Activated effector memory CD4-positive, alpha-beta T cell treated with Interleukin-2 at 50 U/mL for 16 hours (primary cell): Measurements from ENCODE around the gene ROR1.

Experiments
- DNase-seq: peaks from one replicate; pipeline ENCODE4 v3.0.0-alpha.2; 2020

ROR1 gene

DNA sequence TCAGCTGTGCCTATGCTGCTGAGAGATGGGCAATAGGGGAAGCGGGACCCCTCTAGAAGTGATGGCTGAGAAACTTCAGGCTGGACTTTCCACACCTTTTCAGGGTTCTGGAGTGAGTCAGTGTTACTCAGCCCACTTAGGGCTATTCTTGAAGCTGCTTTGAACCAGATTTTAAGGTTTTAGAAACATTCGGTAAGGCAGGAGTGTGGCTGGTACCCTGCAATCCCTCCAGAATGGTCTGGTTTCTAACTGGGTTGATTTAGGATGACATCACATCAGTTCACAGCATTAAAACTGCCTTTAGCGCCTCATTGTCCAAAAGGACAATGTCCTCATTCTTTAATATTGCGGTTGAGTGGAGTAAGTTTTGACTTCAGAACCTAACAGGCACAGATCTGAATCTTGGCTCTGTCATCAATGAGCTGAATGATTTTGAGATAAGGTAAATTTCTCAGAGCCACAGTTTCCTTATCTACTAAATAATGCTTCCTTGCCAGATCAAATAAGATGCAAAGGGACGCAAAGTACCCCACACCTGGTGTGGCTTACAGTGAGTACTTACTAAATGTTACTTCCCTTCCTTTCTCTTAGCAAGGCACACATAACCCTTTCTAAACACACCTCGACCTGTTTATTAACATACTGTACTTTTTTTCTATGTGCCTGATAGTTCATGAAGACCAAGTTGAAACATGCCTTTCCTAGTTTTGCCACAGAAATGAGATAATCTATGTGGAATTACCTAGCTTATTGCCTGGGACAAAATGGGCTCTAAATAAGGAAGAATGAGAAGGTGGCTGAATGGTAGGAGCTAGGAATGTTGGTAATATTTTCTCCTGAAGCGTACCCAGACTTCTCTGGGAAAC, 209.8 kb downstream of the ROR1 start:
- DNase-seq, result no peak

DNA sequence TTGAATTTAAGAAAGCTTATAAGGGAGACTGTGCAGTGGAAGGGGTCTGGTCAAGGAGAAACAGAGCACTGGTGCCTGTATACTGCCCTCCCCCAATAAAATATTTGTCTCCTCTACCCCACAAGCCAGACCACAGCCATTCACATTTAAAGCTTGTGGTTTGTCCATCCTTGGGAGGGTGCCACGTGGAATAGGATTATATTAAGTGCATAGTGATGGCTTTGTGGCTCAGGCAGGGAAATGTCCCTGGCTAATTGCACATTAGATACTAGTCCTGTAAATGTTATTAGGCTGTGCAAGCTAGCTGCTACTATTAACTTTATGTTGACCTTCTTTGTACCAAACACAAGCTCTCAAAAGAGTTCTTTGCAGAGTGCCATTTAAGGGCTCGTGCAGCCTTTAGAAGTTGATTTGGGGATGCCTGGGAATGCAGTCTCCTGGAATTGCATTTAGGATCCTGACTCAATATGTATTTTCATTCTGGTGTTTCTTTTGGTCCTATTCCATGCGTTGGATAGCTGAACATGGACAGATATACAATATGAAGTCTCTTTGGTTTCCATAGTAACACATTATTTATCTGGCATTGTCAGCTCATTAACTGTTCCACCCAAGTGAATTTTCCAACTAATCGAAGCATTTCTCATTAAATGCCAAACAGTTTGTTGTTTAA, 210.6 kb downstream of the ROR1 start:
- DNase-seq, result no peak

- DNase-seq, result no peak
Measured at GRCh38 chr1:63984930-63985290, 211.1 kb downstream of the ROR1 start.

GRCh38 chr1:63987014-63987627, 213.3 kb downstream of the ROR1 start:
- no peak for DNase-seq

GRCh38 chr1:63987628-63988024, 213.8 kb downstream of the ROR1 start:
- DNase-seq, result no peak

GRCh38 chr1:63988941-63989340, 215.1 kb downstream of the ROR1 start:
- DNase-seq, result no peak

DNA sequence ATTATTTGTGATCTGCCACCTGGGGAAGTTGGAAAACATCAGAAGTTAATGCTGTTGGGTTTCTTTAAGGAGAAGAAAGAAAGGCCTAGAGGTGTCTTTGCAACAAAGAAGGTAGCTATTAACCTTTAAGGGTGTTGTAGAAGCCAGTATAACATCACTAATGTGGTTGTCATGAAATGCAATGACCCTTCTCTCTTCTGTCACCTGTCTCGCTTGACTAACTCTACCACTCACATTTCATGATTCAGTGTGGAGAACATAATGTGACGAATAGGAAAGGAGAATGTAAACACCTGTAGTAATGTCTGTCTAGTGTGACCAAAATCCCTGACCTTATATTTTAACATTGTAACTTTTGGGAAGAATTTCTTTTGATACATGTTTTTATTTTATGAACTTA, 217.9 kb downstream of the ROR1 start:
- no peak for DNase-seq

- DNase-seq, result no peak
Measured at GRCh38 chr1:64000021-64000420, 226.2 kb downstream of the ROR1 start.

DNA sequence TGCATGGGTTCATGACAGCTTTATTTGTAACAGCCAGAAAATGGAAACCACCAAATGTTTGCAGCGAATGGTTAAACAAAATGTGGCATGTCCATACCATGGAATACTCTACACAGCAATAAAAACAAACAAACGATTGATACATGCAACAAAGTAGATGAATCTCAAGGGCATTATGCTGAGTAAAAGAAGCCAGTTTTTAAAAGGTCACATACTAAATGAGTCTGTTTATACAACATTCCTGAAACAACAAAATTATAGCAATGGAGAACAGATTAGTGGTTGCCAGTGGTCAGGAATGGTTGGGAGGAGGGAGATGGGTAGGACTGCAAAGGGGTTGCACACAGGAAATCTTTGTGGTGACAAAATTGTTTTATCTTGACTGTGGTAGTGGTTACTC, 227.2 kb downstream of the ROR1 start:
- no peak for DNase-seq

- DNase-seq, result no peak
Measured at GRCh38 chr1:64004451-64005025, 230.7 kb downstream of the ROR1 start.

GRCh38 chr1:64005801-64006200, 232.0 kb downstream of the ROR1 start:
- DNase-seq, result no peak

- no peak for DNase-seq
Measured at GRCh38 chr1:64006276-64007051, 232.6 kb downstream of the ROR1 start.

- no peak for DNase-seq
Measured at GRCh38 chr1:64010316-64010715, 236.5 kb downstream of the ROR1 start.

DNA sequence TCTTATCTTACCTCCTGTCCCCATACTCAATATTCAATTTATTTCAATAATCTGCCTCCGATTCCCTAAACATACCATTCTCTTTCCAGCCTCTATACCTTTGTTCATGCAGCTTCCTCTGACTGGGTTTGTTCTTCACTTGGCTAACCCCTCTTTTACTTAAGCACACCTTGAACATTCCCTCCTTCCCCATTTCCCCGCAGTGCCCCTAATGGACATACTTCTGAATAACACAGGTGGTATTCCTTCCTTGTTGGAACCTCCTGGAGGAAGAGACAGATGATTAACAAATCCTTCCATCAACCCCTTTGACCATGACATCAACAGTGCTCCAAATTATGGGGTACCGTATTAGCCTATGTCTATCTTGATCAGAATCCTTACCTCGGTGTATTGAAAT, 239.6 kb downstream of the ROR1 start:
- no peak for DNase-seq

- DNase-seq, result no peak
Measured at GRCh38 chr1:64019818-64020217, 246.0 kb downstream of the ROR1 start.

- DNase-seq, result no peak
Measured at GRCh38 chr1:64021066-64021465, 247.2 kb downstream of the ROR1 start.

DNA sequence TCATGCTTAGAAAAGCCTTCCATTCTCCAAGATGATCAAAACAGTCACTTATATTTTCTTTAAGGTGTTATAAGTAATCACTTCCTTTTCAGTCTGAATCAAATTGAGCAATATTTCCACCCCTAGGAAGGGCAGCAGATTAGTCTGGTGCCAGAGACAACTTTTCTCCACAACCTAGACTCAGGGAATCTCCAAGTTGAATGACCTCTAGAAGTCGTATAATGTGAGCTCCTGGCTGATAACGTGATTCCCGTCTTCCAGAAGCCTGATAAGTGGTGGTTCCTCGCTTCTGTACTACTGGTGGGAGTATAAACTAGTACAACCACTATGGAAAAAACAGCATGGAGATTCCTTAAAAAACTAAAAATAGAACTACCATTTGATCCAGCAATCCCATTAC, 251.2 kb downstream of the ROR1 start:
- no peak for DNase-seq

DNA sequence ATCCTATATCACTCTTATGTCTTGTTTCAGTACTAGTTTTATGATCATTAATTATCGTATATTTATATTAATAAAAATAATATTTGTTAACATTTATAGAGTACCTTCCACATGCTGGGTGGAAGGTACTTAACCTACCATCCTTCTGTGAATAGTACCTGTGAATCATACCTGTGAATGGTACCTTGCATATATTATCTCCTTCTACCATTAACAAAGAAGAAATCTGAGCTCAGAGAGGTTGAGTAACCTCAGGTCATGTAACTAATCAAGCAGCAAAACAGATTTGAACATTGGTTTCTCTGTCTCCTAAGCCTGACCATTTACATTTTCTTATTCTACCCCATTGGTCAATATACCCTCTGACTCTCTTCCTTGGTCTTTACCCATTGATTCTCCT, 255.2 kb downstream of the ROR1 start:
- no peak for DNase-seq

DNA sequence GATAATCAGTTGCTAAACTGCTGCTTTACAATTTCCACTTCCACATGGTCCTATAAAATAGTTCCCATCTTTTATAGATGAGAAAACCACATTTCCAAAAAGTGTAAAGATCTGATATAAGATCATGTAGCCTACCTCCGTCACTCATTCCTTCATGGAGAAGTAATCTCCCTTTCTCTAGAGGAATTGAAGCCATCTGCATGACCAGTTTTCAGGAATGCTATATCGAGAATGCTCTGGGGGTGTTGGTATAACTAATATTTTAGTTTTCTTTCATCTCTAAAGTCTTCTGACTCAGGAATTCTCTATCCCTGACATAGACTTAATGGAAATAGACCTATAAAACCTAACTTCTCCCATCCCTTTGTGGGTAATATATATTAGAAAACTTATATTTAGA, 256.6 kb downstream of the ROR1 start:
- no peak for DNase-seq

DNA sequence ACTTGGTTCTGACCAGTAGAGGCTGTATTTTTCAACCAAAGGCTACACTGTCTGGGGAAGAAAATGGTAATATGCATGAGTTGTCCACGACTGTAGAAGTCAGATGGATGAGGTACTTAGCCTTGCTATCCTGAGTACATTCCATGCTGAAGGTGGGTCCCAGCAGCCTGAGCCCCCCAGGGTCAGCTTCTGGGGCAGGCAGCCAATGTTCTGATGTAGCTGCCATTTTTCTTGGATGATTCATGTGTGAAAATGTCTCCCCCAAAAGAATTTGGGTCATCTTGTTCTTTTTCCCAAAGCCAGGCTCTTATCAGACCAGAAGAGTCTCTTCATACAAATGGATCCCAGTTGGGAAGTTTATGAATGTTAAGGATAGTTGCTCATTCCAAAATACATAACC, 257.4 kb downstream of the ROR1 start:
- DNase-seq, result no peak

GRCh38 chr1:64033667-64034220, 259.9 kb downstream of the ROR1 start:
- no peak for DNase-seq

DNA sequence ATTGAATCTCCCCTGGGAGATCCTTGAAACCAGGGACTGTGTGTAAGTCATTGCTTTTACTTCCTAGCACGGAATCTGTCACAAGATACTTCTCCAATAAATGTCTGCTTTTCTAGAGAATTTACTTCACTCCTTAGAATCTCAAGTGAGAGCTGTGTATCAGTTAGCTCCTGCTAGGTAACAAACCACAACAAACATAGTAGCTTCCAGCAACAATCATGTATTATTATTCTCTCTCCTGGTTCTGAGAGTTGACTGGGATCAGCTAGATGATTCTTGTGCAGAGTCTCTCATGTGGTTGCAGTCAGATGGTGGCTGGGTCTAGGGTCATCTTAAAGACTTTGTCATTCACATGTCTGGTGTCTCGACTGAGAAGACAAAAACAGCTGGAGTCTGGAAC, 262.7 kb downstream of the ROR1 start:
- DNase-seq, result no peak

DNA sequence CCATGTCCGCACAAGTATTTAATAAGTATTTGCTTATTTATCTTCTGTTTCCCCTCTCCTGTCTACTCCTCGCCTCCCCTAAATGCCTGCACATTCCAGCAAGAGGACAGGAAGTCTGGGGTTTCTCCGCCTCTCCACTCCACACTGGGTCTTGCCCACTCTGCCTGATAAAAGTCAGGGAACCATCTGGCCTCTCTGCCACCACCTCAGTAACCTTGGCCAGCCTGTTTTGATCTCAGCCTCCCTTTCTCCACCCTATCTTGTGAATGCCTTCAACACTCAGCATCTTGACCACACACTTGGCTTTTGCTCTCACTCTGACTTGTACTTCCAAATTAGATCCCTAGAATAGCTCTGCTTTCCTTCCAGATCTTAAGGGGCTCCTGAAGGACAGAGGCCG, 264.3 kb downstream of the ROR1 start:
- no peak for DNase-seq
